CD4-positive, CD25-positive, alpha-beta regulatory T cell (primary cell): ENCODE results near the gene MYL2. TPM values are rescaled to one million over a fixed set of nuclear protein-coding genes. Genes with fewer than 3 reads are reported as not detected.

ENCODE experiments used
- ATAC-seq, 2 donors: fragments of 150-1000 bp; cut with Tn5 transposase; one replicate each; pipeline ENCODE4 v1.10.0; 2021; ENCODE audit warnings: low read depth in 2 of 2, moderate number of reproducible peaks in 2 of 2, moderate library complexity in 1 of 2
- DNase-seq, 3 donors: peaks; one replicate each; pipeline versions ENCODE4 v3.0.0 to v3.0.0-alpha.2; 2012 to 2022; ENCODE audit warnings: mixed read lengths in 1 of 3
- H3K27ac ChIP-seq: one replicate; pipeline ENCODE4 v1.7.0; 2013; ENCODE audit warnings: mild to moderate bottlenecking, low read length; ENCODE audit not compliant: insufficient read depth, poor library complexity, severe bottlenecking
- H3K27me3 ChIP-seq: one replicate; pipeline ENCODE4 v1.7.0; 2013; ENCODE audit warnings: low read length; ENCODE audit not compliant: control insufficient read depth, insufficient read depth
- H3K36me3 ChIP-seq: one replicate; pipeline ENCODE4 v1.7.0; 2013; ENCODE audit warnings: mild to moderate bottlenecking, low read length, moderate library complexity; ENCODE audit not compliant: control insufficient read depth, insufficient read depth
- H3K4me1 ChIP-seq: 2 replicates; pipeline ENCODE4 v1.7.0; 2013; ENCODE audit warnings: mild to moderate bottlenecking, low read length; ENCODE audit not compliant: insufficient read depth, control insufficient read depth, poor library complexity, severe bottlenecking
- H3K4me3 ChIP-seq: one replicate; pipeline ENCODE4 v1.7.0; 2013; ENCODE audit warnings: low read depth, mild to moderate bottlenecking, low read length, moderate library complexity
- H3K9me3 ChIP-seq, 2 experiments: 1 replicate in 1 of 2; 2 replicates in 1 of 2; pipeline ENCODE4 v1.7.0; 2013; ENCODE audit warnings: low read length in 2 of 2, mild to moderate bottlenecking in 1 of 2, moderate library complexity in 1 of 2; ENCODE audit not compliant: control insufficient read depth in 2 of 2
- H3K27ac Mint-ChIP-seq, 3 donors: one replicate each; pipeline ENCODE4 v1.8.0; 2020 to 2022; ENCODE audit warnings: mild to moderate bottlenecking in 3 of 3, mixed read lengths in 3 of 3, moderate library complexity in 2 of 3
- H3K27me3 Mint-ChIP-seq: one replicate; pipeline ENCODE4 v1.8.0; 2022; ENCODE audit warnings: mild to moderate bottlenecking, mixed read lengths
- H3K36me3 Mint-ChIP-seq: one replicate; pipeline ENCODE4 v1.8.0; 2020; ENCODE audit warnings: mixed read lengths
- H3K4me1 Mint-ChIP-seq, 4 donors: one replicate each; pipeline ENCODE4 v1.8.0; 2020 to 2022; ENCODE audit warnings: mixed read lengths in 4 of 4, mild to moderate bottlenecking in 1 of 4
- H3K4me3 Mint-ChIP-seq, 4 donors: one replicate each; pipeline ENCODE4 v1.8.0; 2020 to 2022; ENCODE audit warnings: mild to moderate bottlenecking in 4 of 4, mixed read lengths in 4 of 4, moderate library complexity in 3 of 4
- H3K9me3 Mint-ChIP-seq, 7 donors: one replicate each; pipeline ENCODE4 v1.8.0; 2020 to 2022; ENCODE audit warnings: mixed read lengths in 7 of 7, mild to moderate bottlenecking in 3 of 7, moderate library complexity in 2 of 7
- polyA plus RNA-seq, 4 donors: library from polyadenylated mRNA; unstranded; fragments of 300-500 nt; fragmentation: Illumina TruSeq; gene quantifications; one replicate each; pipeline ENCODE4 v1.2.3, GENCODE V29; 2021
- total RNA-seq: library from RNA; stranded (reverse); gene quantifications from one replicate; pipeline ENCODE4 v1.2.3, GENCODE V29; 2022

Gene MYL2
- total and polyA plus RNA-seq, 5 donors from 2014 or later, result not detected

DNA sequence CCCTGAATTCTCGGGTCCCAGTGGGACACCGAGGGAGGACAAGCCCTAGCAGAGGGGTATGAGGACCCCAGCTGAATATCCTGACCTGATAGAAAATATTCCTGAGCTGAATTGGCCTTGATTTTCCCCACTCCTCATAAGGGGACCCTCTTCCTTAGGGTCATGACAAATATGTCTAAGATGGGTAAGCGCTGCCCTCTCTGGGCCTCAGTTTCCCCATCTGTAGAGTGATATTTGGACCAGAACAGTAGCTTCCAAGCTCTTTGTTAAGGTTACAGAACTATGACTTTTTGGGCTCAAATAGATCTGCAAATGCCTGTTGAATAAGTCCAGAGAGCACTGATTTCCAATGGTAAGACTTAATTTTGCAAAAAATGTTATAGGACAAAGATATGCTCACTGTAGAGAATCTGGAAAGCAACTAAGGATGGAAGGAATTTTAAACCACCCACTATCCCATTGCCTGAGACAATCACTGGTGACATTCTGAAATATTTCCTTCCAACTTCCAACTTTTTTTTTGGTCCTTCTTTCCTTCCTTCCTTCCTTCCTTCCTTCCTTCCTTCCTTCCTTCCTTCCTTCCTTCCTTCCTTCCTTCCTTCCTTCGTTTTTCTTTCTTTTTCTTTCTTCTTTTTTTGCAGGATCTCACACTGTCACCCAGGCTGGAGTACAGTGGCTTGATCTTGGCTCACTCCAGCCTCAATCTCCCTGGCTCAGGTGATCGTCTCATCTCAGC, 32.0 kb downstream of the MYL2 start:
- Histone ChIP-seq H3K27me3 (no peaks in the 10 kb centered on the region), H3K4me3 (no peak overlapping the region), H3K9me3 (no peaks in the 10 kb centered on the region), H3K4me1 (peaks cover 10% of the 10 kb centered on the region), H3K27ac (no peak overlapping the region), H3K36me3 (no peaks in the 10 kb centered on the region)
- DNase-seq (no peak), ATAC-seq (peak in 1 of 2 donors; percentile 3)
- H3K4me3 Mint-ChIP-seq, result peak overlapping the region; percentile 42 to 92 (median 91)
- peaks cover 0 to 6% (median 3%) of the 10 kb centered on the region in 4 donors for H3K4me1 Mint-ChIP-seq
- H3K36me3 Mint-ChIP-seq, result no peaks in the 10 kb centered on the region
- peak overlapping the region in 1 of 3 donors; percentile 73 for H3K27ac Mint-ChIP-seq
- H3K27me3 Mint-ChIP-seq, result peaks cover 8% of the 10 kb centered on the region
- no peaks in the 10 kb centered on the region for H3K9me3 Mint-ChIP-seq

GRCh38 chr12:110885152-110885840, 35.1 kb downstream of the MYL2 start:
- H3K9me3 ChIP-seq, result no peaks in the 10 kb centered on the region
- H3K4me1 Mint-ChIP-seq, result peaks cover 0 to 6% (median 3%) of the 10 kb centered on the region in 4 donors
- peaks cover 8% of the 10 kb centered on the region for H3K27me3 Mint-ChIP-seq
- H3K27ac ChIP-seq, result no peak overlapping the region
- H3K4me1 ChIP-seq, result peaks cover 10% of the 10 kb centered on the region
- H3K4me3 ChIP-seq, result no peak overlapping the region
- peak overlapping the region in 1 of 4 donors; percentile 61 for H3K4me3 Mint-ChIP-seq
- DNase-seq, result no peak
- no peak overlapping the region for H3K27ac Mint-ChIP-seq
- no peaks in the 10 kb centered on the region for H3K27me3 ChIP-seq
- no peaks in the 10 kb centered on the region for H3K36me3 Mint-ChIP-seq
- H3K36me3 ChIP-seq, result no peaks in the 10 kb centered on the region
- ATAC-seq, result no peak
- no peaks in the 10 kb centered on the region for H3K9me3 Mint-ChIP-seq

DNA sequence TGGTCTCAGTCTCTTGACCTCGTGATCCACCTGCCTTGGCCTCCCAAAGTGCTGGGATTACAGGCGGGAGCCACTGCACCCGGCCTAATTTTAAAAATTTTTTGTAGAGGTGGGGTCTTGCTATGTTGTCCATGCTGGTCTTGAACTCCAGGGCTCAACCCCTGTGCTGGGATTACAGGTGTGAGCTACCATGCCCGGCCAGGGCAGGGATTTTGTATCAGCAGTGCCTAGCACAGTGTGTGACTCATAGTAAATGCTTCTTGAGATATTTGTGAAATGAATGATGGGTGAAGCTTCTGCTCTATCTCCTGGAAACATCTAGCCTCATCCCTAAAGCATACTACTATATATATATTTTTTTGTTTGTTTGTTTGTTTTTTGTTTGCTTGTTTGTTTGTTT, 37.1 kb downstream of the MYL2 start:
- H3K9me3 ChIP-seq, result no peaks in the 10 kb centered on the region
- Mint-ChIP-seq H3K27ac (no peak overlapping the region), H3K27me3 (peaks cover 1% of the 10 kb centered on the region), H3K9me3 (no peaks in the 10 kb centered on the region), H3K36me3 (no peaks in the 10 kb centered on the region), H3K4me1 (peaks cover 0 to 6% (median 3%) of the 10 kb centered on the region in 4 donors), H3K4me3 (no peak overlapping the region)
- ATAC-seq (no peak), DNase-seq (no peak)
- peaks cover 10% of the 10 kb centered on the region for H3K4me1 ChIP-seq
- H3K27me3 ChIP-seq, result no peaks in the 10 kb centered on the region
- H3K36me3 ChIP-seq, result no peaks in the 10 kb centered on the region
- no peak overlapping the region for H3K27ac ChIP-seq
- H3K4me3 ChIP-seq, result no peak overlapping the region

DNA sequence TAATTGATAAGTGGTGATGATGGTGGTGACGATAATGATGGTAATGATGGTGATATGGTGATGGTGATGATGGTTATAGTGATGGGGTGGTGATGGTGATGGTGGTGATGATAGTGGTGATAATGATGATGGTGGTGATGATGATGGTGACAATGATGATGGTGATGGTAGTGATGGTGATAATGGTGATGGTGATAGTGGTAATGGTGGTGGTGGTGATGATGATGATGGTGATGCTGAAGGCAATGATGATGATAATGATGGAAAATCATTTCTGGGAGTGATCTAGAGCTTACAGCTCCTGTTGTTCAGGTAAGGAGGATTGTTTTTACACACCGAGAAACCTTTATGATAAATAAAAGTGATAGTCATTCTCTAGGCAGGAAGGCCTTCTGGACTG, 39.7 kb downstream of the MYL2 start:
- H3K27me3 ChIP-seq, result no peaks in the 10 kb centered on the region
- Mint-ChIP-seq H3K27ac (no peak overlapping the region), H3K4me1 (no peaks in the 10 kb centered on the region), H3K36me3 (no peaks in the 10 kb centered on the region), H3K9me3 (no peaks in the 10 kb centered on the region), H3K27me3 (no peaks in the 10 kb centered on the region), H3K4me3 (no peak overlapping the region)
- ATAC-seq (no peak), DNase-seq (no peak)
- H3K36me3 ChIP-seq, result no peaks in the 10 kb centered on the region
- H3K27ac ChIP-seq, result no peak overlapping the region
- no peak overlapping the region for H3K4me3 ChIP-seq
- H3K9me3 ChIP-seq, result no peaks in the 10 kb centered on the region
- H3K4me1 ChIP-seq, result no peaks in the 10 kb centered on the region

- DNase-seq, result no peak
- no peaks in the 10 kb centered on the region for H3K36me3 ChIP-seq
- H3K36me3 Mint-ChIP-seq, result no peaks in the 10 kb centered on the region
- no peak overlapping the region for H3K4me3 ChIP-seq
- ATAC-seq, result no peak
- no peaks in the 10 kb centered on the region for H3K27me3 ChIP-seq
- no peaks in the 10 kb centered on the region for H3K9me3 ChIP-seq
- H3K27ac ChIP-seq, result no peak overlapping the region
- no peaks in the 10 kb centered on the region for H3K4me1 Mint-ChIP-seq
- H3K9me3 Mint-ChIP-seq, result no peaks in the 10 kb centered on the region
- peaks cover 6% of the 10 kb centered on the region for H3K27me3 Mint-ChIP-seq
- no peak overlapping the region for H3K27ac Mint-ChIP-seq
- H3K4me1 ChIP-seq, result no peaks in the 10 kb centered on the region
- H3K4me3 Mint-ChIP-seq, result no peak overlapping the region
These were observed 45.6 kb downstream of the MYL2 start for GRCh38 chr12:110874781-110875180.

GRCh38 chr12:110874351-110874750, 46.0 kb downstream of the MYL2 start:
- DNase-seq (no peak), ATAC-seq (no peak)
- H3K36me3 Mint-ChIP-seq, result no peaks in the 10 kb centered on the region
- Histone ChIP-seq H3K27me3 (no peaks in the 10 kb centered on the region), H3K36me3 (no peaks in the 10 kb centered on the region), H3K4me3 (no peak overlapping the region), H3K9me3 (no peaks in the 10 kb centered on the region), H3K4me1 (no peaks in the 10 kb centered on the region), H3K27ac (no peak overlapping the region)
- H3K4me1 Mint-ChIP-seq, result no peaks in the 10 kb centered on the region
- no peaks in the 10 kb centered on the region for H3K9me3 Mint-ChIP-seq
- H3K27ac Mint-ChIP-seq, result no peak overlapping the region
- no peak overlapping the region for H3K4me3 Mint-ChIP-seq
- H3K27me3 Mint-ChIP-seq, result peaks cover 6% of the 10 kb centered on the region

DNA sequence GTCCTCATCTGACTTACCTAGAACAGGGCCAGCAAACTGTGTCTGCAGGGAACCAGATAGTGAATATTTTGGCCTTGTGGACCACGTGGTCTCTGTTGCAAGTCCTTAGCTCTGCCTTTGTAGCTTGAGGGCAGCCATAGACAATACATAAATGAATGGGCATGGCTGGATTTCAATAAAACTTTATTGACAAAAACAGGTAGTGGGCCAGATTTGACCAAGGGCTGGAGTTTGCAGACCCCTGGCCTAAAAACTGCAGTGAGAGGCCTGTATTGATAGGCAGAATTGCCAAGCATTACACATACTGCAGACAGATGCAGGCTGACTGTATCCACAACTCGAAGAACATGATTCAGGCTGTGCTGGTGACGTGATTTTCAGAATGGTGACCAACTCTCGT, 48.3 kb downstream of the MYL2 start:
- H3K27ac ChIP-seq, result no peak overlapping the region
- no peaks in the 10 kb centered on the region for H3K36me3 Mint-ChIP-seq

DNA sequence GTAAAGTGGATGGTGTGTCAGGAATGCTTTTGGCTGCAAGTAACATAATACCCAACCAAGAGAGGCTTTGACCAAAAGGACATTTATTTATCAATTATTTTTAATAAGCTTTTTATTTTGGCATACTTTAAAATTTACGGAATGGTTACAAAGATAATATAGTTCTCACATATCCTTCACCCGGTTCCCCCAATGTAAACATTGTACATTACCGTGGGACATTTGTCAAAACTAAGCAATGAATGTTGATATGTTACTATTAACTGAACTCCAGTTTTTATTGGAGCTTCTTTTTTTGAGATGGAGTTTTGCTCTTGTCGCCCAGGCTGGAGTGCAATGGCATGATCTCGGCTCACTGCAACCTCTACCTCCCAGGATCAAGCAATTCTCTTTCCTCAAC, 50.6 kb downstream of the MYL2 start:
- Mint-ChIP-seq H3K27ac (no peak overlapping the region), H3K4me3 (no peak overlapping the region), H3K36me3 (no peaks in the 10 kb centered on the region), H3K9me3 (peaks cover 0 to 1% (median 0%) of the 10 kb centered on the region in 7 donors), H3K27me3 (no peaks in the 10 kb centered on the region), H3K4me1 (no peaks in the 10 kb centered on the region)
- Histone ChIP-seq H3K27ac (no peak overlapping the region), H3K9me3 (no peaks in the 10 kb centered on the region), H3K4me3 (no peak overlapping the region), H3K4me1 (no peaks in the 10 kb centered on the region), H3K27me3 (no peaks in the 10 kb centered on the region), H3K36me3 (no peaks in the 10 kb centered on the region)
- DNase-seq, result no peak
- no peak for ATAC-seq

More for the DNA sequence above, 48.3 kb downstream of the MYL2 start:
- no peaks in the 10 kb centered on the region for H3K9me3 ChIP-seq
- H3K27ac Mint-ChIP-seq, result no peak overlapping the region
- no peak overlapping the region for H3K4me3 ChIP-seq
- H3K4me3 Mint-ChIP-seq, result no peak overlapping the region
- no peaks in the 10 kb centered on the region for H3K36me3 ChIP-seq
- no peaks in the 10 kb centered on the region for H3K27me3 ChIP-seq
- DNase-seq (no peak), ATAC-seq (no peak)
- H3K9me3 Mint-ChIP-seq, result peaks cover 0 to 1% (median 0%) of the 10 kb centered on the region in 7 donors
- no peaks in the 10 kb centered on the region for H3K4me1 ChIP-seq
- peaks cover 6% of the 10 kb centered on the region for H3K27me3 Mint-ChIP-seq
- no peaks in the 10 kb centered on the region for H3K4me1 Mint-ChIP-seq
